ENCODE results near the gene WFDC2. TPM values are rescaled to one million over a fixed set of nuclear protein-coding genes. Genes with fewer than 3 reads are reported as not detected.
"Not testable (repeated sequence)": the region's sequence is repeated elsewhere in the genome, so short reads cannot be mapped to it uniquely, and the experiment has no call there.

The WFDC2 gene
- total and polyA plus RNA-seq, 2 donors, result 5.6 to 48.4 TPM

- WGBS, result 96% methylated on average over 1 of the region's 1 CpG
- Histone ChIP-seq H3K27ac (ENCODE audit: low read depth in 1 of 2, low read length in 1 of 2) (no peak overlapping the region), H3K9me3 (ENCODE audit: control insufficient read depth in 2 of 2, insufficient read depth in 1 of 2, low read length in 1 of 2) (no peaks in the 10 kb centered on the region), H3K27me3 (ENCODE audit: control insufficient read depth in 2 of 2, insufficient read depth in 1 of 2, low read length in 1 of 2) (peaks cover 0 to 11% of the 10 kb centered on the region in 2 donors), H3K4me1 (ENCODE audit: control insufficient read depth in 2 of 2, insufficient read depth in 2 of 2, low read length in 2 of 2) (no peaks in the 10 kb centered on the region), H3K36me3 (ENCODE audit: control insufficient read depth in 2 of 2, insufficient read depth in 2 of 2, low read length in 1 of 2) (no peaks in the 10 kb centered on the region), H3K4me3 (ENCODE audit: low read length in 2 of 2) (no peak overlapping the region)
- no peak for DNase-seq (ENCODE audit: low read depth in 6 of 9, low spot score in 9 of 9)
Measured at GRCh38 chr20:45461225-45461624, 8.3 kb upstream of the WFDC2 start.

GRCh38 chr20:45462711-45463509 is 6.6 kb upstream of the WFDC2 start:
- DNase-seq (ENCODE audit: low read depth in 6 of 9, low spot score in 9 of 9), result no peak
- no peaks in the 10 kb centered on the region for H3K9me3 ChIP-seq (ENCODE audit: control insufficient read depth in 2 of 2, insufficient read depth in 1 of 2, low read length in 1 of 2)
- no peaks in the 10 kb centered on the region for H3K36me3 ChIP-seq (ENCODE audit: control insufficient read depth in 2 of 2, insufficient read depth in 2 of 2, low read length in 1 of 2)
- no peaks in the 10 kb centered on the region for H3K4me1 ChIP-seq (ENCODE audit: control insufficient read depth in 2 of 2, insufficient read depth in 2 of 2, low read length in 2 of 2)
- H3K4me3 ChIP-seq (ENCODE audit: low read length in 2 of 2), result no peak overlapping the region
- H3K27me3 ChIP-seq (ENCODE audit: control insufficient read depth in 2 of 2, insufficient read depth in 1 of 2, low read length in 1 of 2), result peaks cover 2 to 18% of the 10 kb centered on the region in 2 donors
- H3K27ac ChIP-seq (ENCODE audit: low read depth in 1 of 2, low read length in 1 of 2), result no peak overlapping the region
- WGBS, result 97% methylated on average over 6 of the region's 6 CpGs

GRCh38 chr20:45463709-45464108 is 5.8 kb upstream of the WFDC2 start:
- H3K36me3 ChIP-seq (ENCODE audit: control insufficient read depth in 2 of 2, insufficient read depth in 2 of 2, low read length in 1 of 2), result no peaks in the 10 kb centered on the region
- no peak for DNase-seq (ENCODE audit: low read depth in 6 of 9, low spot score in 9 of 9)
- H3K27me3 ChIP-seq (ENCODE audit: control insufficient read depth in 2 of 2, insufficient read depth in 1 of 2, low read length in 1 of 2), result peaks cover 7 to 26% of the 10 kb centered on the region in 2 donors
- no peak overlapping the region for H3K27ac ChIP-seq (ENCODE audit: low read depth in 1 of 2, low read length in 1 of 2)
- no peak overlapping the region for H3K4me3 ChIP-seq (ENCODE audit: low read length in 2 of 2)
- no peaks in the 10 kb centered on the region for H3K4me1 ChIP-seq (ENCODE audit: control insufficient read depth in 2 of 2, insufficient read depth in 2 of 2, low read length in 2 of 2)
- H3K9me3 ChIP-seq (ENCODE audit: control insufficient read depth in 2 of 2, insufficient read depth in 1 of 2, low read length in 1 of 2), result no peaks in the 10 kb centered on the region
- 94% methylated on average over 4 of the region's 4 CpGs for WGBS

- no peak overlapping the region for H3K27ac ChIP-seq (ENCODE audit: low read depth in 1 of 2, low read length in 1 of 2)
- WGBS, result 8% methylated on average over 1 of the region's 1 CpG
- no peak overlapping the region for H3K4me3 ChIP-seq (ENCODE audit: low read length in 2 of 2)
- peaks cover 25 to 44% of the 10 kb centered on the region in 2 donors for H3K27me3 ChIP-seq (ENCODE audit: control insufficient read depth in 2 of 2, insufficient read depth in 1 of 2, low read length in 1 of 2)
- H3K4me1 ChIP-seq (ENCODE audit: control insufficient read depth in 2 of 2, insufficient read depth in 2 of 2, low read length in 2 of 2), result no peaks in the 10 kb centered on the region
- no peak for DNase-seq (ENCODE audit: low read depth in 6 of 9, low spot score in 9 of 9)
- no peaks in the 10 kb centered on the region for H3K36me3 ChIP-seq (ENCODE audit: control insufficient read depth in 2 of 2, insufficient read depth in 2 of 2, low read length in 1 of 2)
- H3K9me3 ChIP-seq (ENCODE audit: control insufficient read depth in 2 of 2, insufficient read depth in 1 of 2, low read length in 1 of 2), result peaks cover 0 to 2% of the 10 kb centered on the region in 2 donors
Measured at GRCh38 chr20:45465491-45466266, 3.9 kb upstream of the WFDC2 start.

- H3K36me3 ChIP-seq (ENCODE audit: control insufficient read depth in 2 of 2, insufficient read depth in 2 of 2, low read length in 1 of 2), result no peaks in the 10 kb centered on the region
- H3K27ac ChIP-seq (ENCODE audit: low read depth in 1 of 2, low read length in 1 of 2), result no peak overlapping the region
- peaks cover 0 to 2% of the 10 kb centered on the region in 2 donors for H3K9me3 ChIP-seq (ENCODE audit: control insufficient read depth in 2 of 2, insufficient read depth in 1 of 2, low read length in 1 of 2)
- H3K4me1 ChIP-seq (ENCODE audit: control insufficient read depth in 2 of 2, insufficient read depth in 2 of 2, low read length in 2 of 2), result no peaks in the 10 kb centered on the region
- 94% methylated on average over 6 of the region's 6 CpGs for WGBS
- peaks cover 37 to 55% of the 10 kb centered on the region in 2 donors for H3K27me3 ChIP-seq (ENCODE audit: control insufficient read depth in 2 of 2, insufficient read depth in 1 of 2, low read length in 1 of 2)
- no peak for DNase-seq (ENCODE audit: low read depth in 6 of 9, low spot score in 9 of 9)
- no peak overlapping the region for H3K4me3 ChIP-seq (ENCODE audit: low read length in 2 of 2)
Measured at GRCh38 chr20:45467172-45467571, 2.4 kb upstream of the WFDC2 start.

- Histone ChIP-seq H3K4me3 (ENCODE audit: low read length in 2 of 2) (no peak overlapping the region), H3K27ac (ENCODE audit: low read depth in 1 of 2, low read length in 1 of 2) (no peak overlapping the region), H3K4me1 (ENCODE audit: control insufficient read depth in 2 of 2, insufficient read depth in 2 of 2, low read length in 2 of 2) (no peaks in the 10 kb centered on the region), H3K27me3 (ENCODE audit: control insufficient read depth in 2 of 2, insufficient read depth in 1 of 2, low read length in 1 of 2) (peaks cover 37 to 55% of the 10 kb centered on the region in 2 donors), H3K36me3 (ENCODE audit: control insufficient read depth in 2 of 2, insufficient read depth in 2 of 2, low read length in 1 of 2) (no peaks in the 10 kb centered on the region), H3K9me3 (ENCODE audit: control insufficient read depth in 2 of 2, insufficient read depth in 1 of 2, low read length in 1 of 2) (peaks cover 0 to 2% of the 10 kb centered on the region in 2 donors)
- no peak for DNase-seq (ENCODE audit: low read depth in 6 of 9, low spot score in 9 of 9)
- WGBS, result 89% methylated on average over 3 of the region's 3 CpGs
Measured at GRCh38 chr20:45467861-45468260, 1.7 kb upstream of the WFDC2 start.

GRCh38 chr20:45470262-45470931 is 844 bp downstream of the WFDC2 start:
- 2% methylated on average over 50 of the region's 50 CpGs for WGBS
- H3K4me1 ChIP-seq (ENCODE audit: control insufficient read depth in 2 of 2, insufficient read depth in 2 of 2, low read length in 2 of 2), result no peaks in the 10 kb centered on the region
- peaks cover 37 to 52% of the 10 kb centered on the region in 2 donors for H3K27me3 ChIP-seq (ENCODE audit: control insufficient read depth in 2 of 2, insufficient read depth in 1 of 2, low read length in 1 of 2)
- DNase-seq (ENCODE audit: low read depth in 6 of 9, low spot score in 9 of 9), result no peak
- H3K36me3 ChIP-seq (ENCODE audit: control insufficient read depth in 2 of 2, insufficient read depth in 2 of 2, low read length in 1 of 2), result no peaks in the 10 kb centered on the region
- H3K9me3 ChIP-seq (ENCODE audit: control insufficient read depth in 2 of 2, insufficient read depth in 1 of 2, low read length in 1 of 2), result peaks cover 0 to 2% of the 10 kb centered on the region in 2 donors
- H3K4me3 ChIP-seq (ENCODE audit: low read length in 2 of 2), result peak overlapping the region in 1 of 2 donors; percentile 40
- peak overlapping the region in 1 of 2 donors; percentile 31 for H3K27ac ChIP-seq (ENCODE audit: low read depth in 1 of 2, low read length in 1 of 2)

GRCh38 chr20:45470937-45471336 is 1.4 kb downstream of the WFDC2 start:
- H3K9me3 ChIP-seq (ENCODE audit: control insufficient read depth in 2 of 2, insufficient read depth in 1 of 2, low read length in 1 of 2), result peaks cover 0 to 2% of the 10 kb centered on the region in 2 donors
- no peaks in the 10 kb centered on the region for H3K4me1 ChIP-seq (ENCODE audit: control insufficient read depth in 2 of 2, insufficient read depth in 2 of 2, low read length in 2 of 2)
- H3K36me3 ChIP-seq (ENCODE audit: control insufficient read depth in 2 of 2, insufficient read depth in 2 of 2, low read length in 1 of 2), result no peaks in the 10 kb centered on the region
- peak overlapping the region in 1 of 2 donors; percentile 40 for H3K4me3 ChIP-seq (ENCODE audit: low read length in 2 of 2)
- 34% methylated on average over 10 of the region's 10 CpGs for WGBS
- DNase-seq (ENCODE audit: low read depth in 6 of 9, low spot score in 9 of 9), result no peak
- no peak overlapping the region for H3K27ac ChIP-seq (ENCODE audit: low read depth in 1 of 2, low read length in 1 of 2)
- peaks cover 37 to 47% of the 10 kb centered on the region in 2 donors for H3K27me3 ChIP-seq (ENCODE audit: control insufficient read depth in 2 of 2, insufficient read depth in 1 of 2, low read length in 1 of 2)

GRCh38 chr20:45472286-45472685 is 2.7 kb downstream of the WFDC2 start:
- H3K27me3 ChIP-seq (ENCODE audit: control insufficient read depth in 2 of 2, insufficient read depth in 1 of 2, low read length in 1 of 2), result peaks cover 37 to 43% of the 10 kb centered on the region in 2 donors
- H3K36me3 ChIP-seq (ENCODE audit: control insufficient read depth in 2 of 2, insufficient read depth in 2 of 2, low read length in 1 of 2); H3K4me1 ChIP-seq (ENCODE audit: control insufficient read depth in 2 of 2, insufficient read depth in 2 of 2, low read length in 2 of 2); H3K27ac ChIP-seq (ENCODE audit: low read depth in 1 of 2, low read length in 1 of 2); DNase-seq (ENCODE audit: low read depth in 6 of 9, low spot score in 9 of 9); H3K9me3 ChIP-seq (ENCODE audit: control insufficient read depth in 2 of 2, insufficient read depth in 1 of 2, low read length in 1 of 2); H3K4me3 ChIP-seq (ENCODE audit: low read length in 2 of 2): not testable (repeated sequence)
- WGBS, result 97% methylated on average over 3 of the region's 3 CpGs

Measured in thymus (tissue), 11 donors.